ENCODE results near the gene CCDC80.

DNA sequence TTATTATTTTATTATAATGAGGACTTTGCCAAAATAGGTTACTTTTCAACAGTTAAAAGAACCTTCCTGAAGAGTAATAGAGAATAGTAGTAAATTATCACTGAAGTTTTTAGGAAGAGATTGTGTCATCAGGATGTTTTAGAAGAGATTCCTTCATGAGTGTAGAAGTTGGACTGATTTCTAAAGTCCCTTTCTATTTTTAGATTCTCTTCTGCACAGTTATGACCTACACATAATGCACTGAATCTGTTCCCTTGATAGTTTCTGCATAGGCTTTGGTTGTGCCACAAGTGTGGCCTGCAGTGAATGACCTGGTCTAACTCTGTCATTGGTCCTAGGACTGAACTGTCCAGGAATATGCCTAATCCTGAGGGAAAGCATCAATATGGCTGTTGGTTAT, 55.2 kb downstream of the CCDC80 start:
- TF ChIP-seq POLR2A (IDR thresholded peaks at IDR 0.05; ENCODE audit: low read depth, low read length): no peak
- 0 out of 2 replicates have a peak, but pooled peaks have one; percentile 31 for TF ChIP-seq CEBPB (IDR thresholded peaks at IDR 0.05; ENCODE audit: low read depth, low read length)
- TF ChIP-seq CTCF (conservative IDR thresholded peaks at IDR 0.05; ENCODE audit: low read depth, low read length): no peak
- TF ChIP-seq USF2 (IDR thresholded peaks at IDR 0.05; ENCODE audit: low read depth, low read length): no peak
- no peak for TF ChIP-seq BHLHE40 (IDR thresholded peaks at IDR 0.05; ENCODE audit: low read depth, low read length)
- TF ChIP-seq RFX5 (IDR thresholded peaks at IDR 0.05; ENCODE audit: low read depth, low read length): no peak
- no peak for TF ChIP-seq ELK1 (IDR thresholded peaks at IDR 0.05; ENCODE audit: borderline replicate concordance, low read depth, low read length)
- no peak for TF ChIP-seq RAD21 (IDR thresholded peaks at IDR 0.05; ENCODE audit: low read length)
- no peak for TF ChIP-seq CHD1 (IDR thresholded peaks at IDR 0.05; ENCODE audit: low read depth, low read length)

Measured in IMR-90 (cell line).